ENCODE data around the gene RAB6A.

RAB6A gene

GRCh38 chr11:73760679-73761402 lies at the start of gene RAB6A:
RAB6A (minus strand) TSS chr11:73761074; CDS start chr11:73760635, 439 bp downstream.
- no peak; the same call in 1 of the 2 replicates for TF ChIP-seq CTCF (IDR thresholded peaks at IDR 0.05; ENCODE audit: low read depth, low read length)
- peak; percentile 99 for DNase-seq (ENCODE audit: extremely low read depth, low read depth)

- no peak for DNase-seq (ENCODE audit: extremely low read depth, low read depth)
- no peak for TF ChIP-seq CTCF (IDR thresholded peaks at IDR 0.05; ENCODE audit: low read depth, low read length)
Observed at GRCh38 chr11:73810637-73811036, 49.8 kb upstream of the RAB6A start.

GRCh38 chr11:73808052-73808451 lies 47.2 kb upstream of the RAB6A start:
- DNase-seq (ENCODE audit: extremely low read depth, low read depth), result no peak
- no peak for TF ChIP-seq CTCF (IDR thresholded peaks at IDR 0.05; ENCODE audit: low read depth, low read length)

- no peak for DNase-seq (ENCODE audit: extremely low read depth, low read depth)
- TF ChIP-seq CTCF (IDR thresholded peaks at IDR 0.05; ENCODE audit: low read depth, low read length), result no peak
Observed at GRCh38 chr11:73804712-73805111, 43.8 kb upstream of the RAB6A start.

GRCh38 chr11:73801136-73801535 lies 40.3 kb upstream of the RAB6A start:
- TF ChIP-seq CTCF (IDR thresholded peaks at IDR 0.05; ENCODE audit: low read depth, low read length), result no peak

GRCh38 chr11:73800276-73800806 lies 39.5 kb upstream of the RAB6A start:
- no peak for TF ChIP-seq CTCF (IDR thresholded peaks at IDR 0.05; ENCODE audit: low read depth, low read length)

More at GRCh38 chr11:73801136-73801535, 40.3 kb upstream of the RAB6A start:
- DNase-seq (ENCODE audit: extremely low read depth, low read depth), result no peak

GRCh38 chr11:73797457-73797856 lies 36.6 kb upstream of the RAB6A start:
- no peak for TF ChIP-seq CTCF (IDR thresholded peaks at IDR 0.05; ENCODE audit: low read depth, low read length)
- DNase-seq (ENCODE audit: extremely low read depth, low read depth), result no peak

More at GRCh38 chr11:73800276-73800806, 39.5 kb upstream of the RAB6A start:
- DNase-seq (ENCODE audit: extremely low read depth, low read depth), result no peak

Measured in AG09319 (cell line).